SK-N-SH treated with all-trans-retinoic acid at 6 μM for 48 hours (cell line): Measurements from ENCODE around the gene SLC22A1.

ENCODE experiments used
- ATAC-seq: fragments of 200-7000 bp; cut with Tn5 transposase; 3 replicates; pipeline ENCODE4 v1.9.1; 2020; ENCODE audit warnings: mild to moderate bottlenecking, moderate library complexity
- ARNTL ChIP-seq: fragments of 450-650 bp; formaldehyde crosslinking; IDR thresholded peaks from 2 replicates; pipeline ENCODE4 v1.5.0; 2020; ENCODE audit warnings: low read depth, mild to moderate bottlenecking, moderate library complexity, borderline replicate concordance
- BACH2 ChIP-seq: fragments of 250-450 bp; sonication (Bioruptor Pico); IDR thresholded peaks from 2 replicates; pipeline ENCODE4 v1.9.0; 2021; ENCODE audit warnings: mild to moderate bottlenecking, borderline replicate concordance
- CREB5 ChIP-seq: fragments of 250-450 bp; sonication (Bioruptor Pico); IDR thresholded peaks from 2 replicates; pipeline ENCODE4 v1.5.1; 2020; ENCODE audit warnings: low read depth, mild to moderate bottlenecking, moderate library complexity
- CSDC2 ChIP-seq: fragments of 250-450 bp; sonication (Bioruptor Pico); IDR thresholded peaks from 2 replicates; pipeline ENCODE4 v1.5.0; 2020; ENCODE audit warnings: mild to moderate bottlenecking, moderate library complexity
- ESRRG ChIP-seq: fragments of 250-450 bp; sonication (Bioruptor Pico); IDR thresholded peaks from 2 replicates; pipeline ENCODE4 v1.6.1; 2021; ENCODE audit warnings: mild to moderate bottlenecking
- GLIS3 ChIP-seq: fragments of 250-450 bp; sonication (Bioruptor Pico); IDR thresholded peaks from 2 replicates; pipeline ENCODE4 v1.5.0; 2020; ENCODE audit warnings: mild to moderate bottlenecking, moderate library complexity
- ISL1 ChIP-seq: fragments of 250-450 bp; sonication (Bioruptor Pico); IDR thresholded peaks from 2 replicates; pipeline ENCODE4 v2.1.2; 2022; ENCODE audit warnings: mild to moderate bottlenecking, moderate library complexity
- OSR1 ChIP-seq: fragments of 250-450 bp; sonication (Bioruptor Pico); IDR thresholded peaks from 2 replicates; pipeline ENCODE4 v1.8.0; 2022; ENCODE audit warnings: moderate library complexity, mild to moderate bottlenecking, inconsistent platforms
- POU6F1 ChIP-seq: fragments of 250-450 bp; sonication (Bioruptor Pico); IDR thresholded peaks from 2 replicates; pipeline ENCODE4 v1.8.0; 2021; ENCODE audit warnings: low read depth, mild to moderate bottlenecking, moderate library complexity, borderline replicate concordance
- PPARA ChIP-seq: fragments of 250-450 bp; sonication (Bioruptor Pico); IDR thresholded peaks from 2 replicates; pipeline ENCODE4 v1.5.0; 2020; ENCODE audit warnings: mild to moderate bottlenecking, borderline replicate concordance
- RARB ChIP-seq: fragments of 250-450 bp; sonication (Bioruptor Pico); IDR thresholded peaks from 2 replicates; pipeline ENCODE4 v1.8.0; 2021; ENCODE audit warnings: mild to moderate bottlenecking, moderate library complexity
- SNAI2 ChIP-seq: fragments of 250-450 bp; sonication (Bioruptor Pico); IDR thresholded peaks from 2 replicates; pipeline ENCODE4 v1.5.0; 2020; ENCODE audit warnings: mild to moderate bottlenecking, moderate library complexity
- TCF4 ChIP-seq: fragments of 250-450 bp; sonication (Bioruptor Pico); IDR thresholded peaks from 2 replicates; pipeline ENCODE4 v1.8.0; 2021; ENCODE audit warnings: mild to moderate bottlenecking, moderate library complexity, borderline replicate concordance
- TOX ChIP-seq: fragments of 250-450 bp; sonication (Bioruptor Pico); IDR thresholded peaks from 2 replicates; pipeline ENCODE4 v1.8.0; 2021; ENCODE audit warnings: mild to moderate bottlenecking, moderate library complexity, borderline replicate concordance
- TSHZ2 ChIP-seq: fragments of 250-450 bp; sonication (Bioruptor Pico); IDR thresholded peaks from 2 replicates; pipeline ENCODE4 v1.5.0; 2020; ENCODE audit warnings: mild to moderate bottlenecking, moderate library complexity
- ZC3H10 ChIP-seq: fragments of 250-450 bp; sonication (Bioruptor Pico); IDR thresholded peaks from 2 replicates; pipeline ENCODE4 v1.5.1; 2021; ENCODE audit warnings: mild to moderate bottlenecking, moderate library complexity
- ZFP3 ChIP-seq: fragments of 250-450 bp; sonication (Bioruptor Pico); IDR thresholded peaks from 2 replicates; pipeline ENCODE4 v1.5.0; 2020; ENCODE audit warnings: mild to moderate bottlenecking, moderate library complexity
- ZFP30 ChIP-seq: fragments of 450-650 bp; formaldehyde crosslinking; IDR thresholded peaks from 2 replicates; pipeline ENCODE4 v1.5.0; 2022; ENCODE audit warnings: mild to moderate bottlenecking, moderate library complexity
- ZNF70 ChIP-seq: fragments of 450-650 bp; formaldehyde crosslinking; IDR thresholded peaks from 2 replicates; pipeline ENCODE4 v1.5.0; 2020; ENCODE audit warnings: mild to moderate bottlenecking, moderate library complexity
- ZNF8 ChIP-seq: fragments of 450-650 bp; formaldehyde crosslinking; IDR thresholded peaks from 2 replicates; pipeline ENCODE4 v1.5.0; 2020; ENCODE audit warnings: mild to moderate bottlenecking, moderate library complexity
- TF ChIP-seq, protein P1 (sequence below): fragments of 250-450 bp; sonication (Bioruptor Pico); IDR thresholded peaks from 2 replicates; pipeline ENCODE4 v1.8.0; 2020; ENCODE audit warnings: mild to moderate bottlenecking, moderate library complexity, borderline replicate concordance
- TF ChIP-seq, protein P2 (sequence below): fragments of 250-450 bp; sonication (Bioruptor Pico); IDR thresholded peaks from 2 replicates; pipeline ENCODE4 v1.5.1; 2021; ENCODE audit warnings: mild to moderate bottlenecking, moderate library complexity

SLC22A1 gene

DNA sequence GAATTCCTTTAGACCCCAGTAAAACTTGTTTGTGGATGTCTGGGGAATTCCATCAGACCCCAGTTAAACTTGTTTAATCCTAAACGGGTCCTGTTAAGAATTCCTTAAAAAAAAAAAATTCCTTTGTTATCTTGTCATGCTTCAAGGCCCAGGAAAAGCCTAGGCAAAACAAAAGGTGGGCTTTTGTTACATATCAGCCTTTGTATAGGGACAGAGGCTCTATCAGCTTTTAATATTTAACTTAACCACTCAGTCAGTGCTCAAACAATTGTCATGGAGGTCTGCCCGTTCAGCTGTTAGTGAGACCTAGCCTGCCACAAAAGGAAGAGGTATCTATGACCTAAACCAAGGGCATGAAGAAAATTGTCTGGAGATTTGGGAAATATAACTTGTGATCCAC lies 53.1 kb downstream of the SLC22A1 start:
- TF ChIP-seq ISL1 (no peak), ZC3H10 (CRISPR knock-in tag) (no peak), RARB (no peak), ZFP30 (no peak), ARNTL (CRISPR knock-in tag) (no peak), ESRRG (CRISPR knock-in tag) (no peak), ZNF70 (CRISPR knock-in tag) (no peak), ZNF8 (CRISPR knock-in tag) (no peak), TCF4 (CRISPR knock-in tag) (no peak), POU6F1 (no peak), ZFP3 (CRISPR knock-in tag) (no peak), CREB5 (CRISPR knock-in tag) (no peak), SNAI2 (CRISPR knock-in tag) (no peak), CSDC2 (CRISPR knock-in tag) (no peak), PPARA (CRISPR knock-in tag) (no peak), TOX (no peak)
- TF ChIP-seq, protein P1, sequence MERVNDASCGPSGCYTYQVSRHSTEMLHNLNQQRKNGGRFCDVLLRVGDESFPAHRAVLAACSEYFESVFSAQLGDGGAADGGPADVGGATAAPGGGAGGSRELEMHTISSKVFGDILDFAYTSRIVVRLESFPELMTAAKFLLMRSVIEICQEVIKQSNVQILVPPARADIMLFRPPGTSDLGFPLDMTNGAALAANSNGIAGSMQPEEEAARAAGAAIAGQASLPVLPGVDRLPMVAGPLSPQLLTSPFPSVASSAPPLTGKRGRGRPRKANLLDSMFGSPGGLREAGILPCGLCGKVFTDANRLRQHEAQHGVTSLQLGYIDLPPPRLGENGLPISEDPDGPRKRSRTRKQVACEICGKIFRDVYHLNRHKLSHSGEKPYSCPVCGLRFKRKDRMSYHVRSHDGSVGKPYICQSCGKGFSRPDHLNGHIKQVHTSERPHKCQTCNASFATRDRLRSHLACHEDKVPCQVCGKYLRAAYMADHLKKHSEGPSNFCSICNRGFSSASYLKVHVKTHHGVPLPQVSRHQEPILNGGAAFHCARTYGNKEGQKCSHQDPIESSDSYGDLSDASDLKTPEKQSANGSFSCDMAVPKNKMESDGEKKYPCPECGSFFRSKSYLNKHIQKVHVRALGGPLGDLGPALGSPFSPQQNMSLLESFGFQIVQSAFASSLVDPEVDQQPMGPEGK: no peak
- ATAC-seq: no peak

- ATAC-seq: no peak
- TF ChIP-seq BACH2 (CRISPR knock-in tag) (no peak), ARNTL (CRISPR knock-in tag) (no peak), CREB5 (CRISPR knock-in tag) (no peak), CSDC2 (CRISPR knock-in tag) (no peak), ISL1 (no peak), TSHZ2 (CRISPR knock-in tag) (no peak), RARB (no peak)
These were observed 55.6 kb downstream of the SLC22A1 start for GRCh38 chr6:160177220-160177619.

- no peak for ATAC-seq
- TF ChIP-seq BACH2 (CRISPR knock-in tag) (no peak), TOX (no peak), TCF4 (CRISPR knock-in tag) (no peak), ESRRG (CRISPR knock-in tag) (no peak), ZFP30 (no peak), ZNF70 (CRISPR knock-in tag) (no peak)
These were observed 56.7 kb downstream of the SLC22A1 start for GRCh38 chr6:160178271-160178670.

DNA sequence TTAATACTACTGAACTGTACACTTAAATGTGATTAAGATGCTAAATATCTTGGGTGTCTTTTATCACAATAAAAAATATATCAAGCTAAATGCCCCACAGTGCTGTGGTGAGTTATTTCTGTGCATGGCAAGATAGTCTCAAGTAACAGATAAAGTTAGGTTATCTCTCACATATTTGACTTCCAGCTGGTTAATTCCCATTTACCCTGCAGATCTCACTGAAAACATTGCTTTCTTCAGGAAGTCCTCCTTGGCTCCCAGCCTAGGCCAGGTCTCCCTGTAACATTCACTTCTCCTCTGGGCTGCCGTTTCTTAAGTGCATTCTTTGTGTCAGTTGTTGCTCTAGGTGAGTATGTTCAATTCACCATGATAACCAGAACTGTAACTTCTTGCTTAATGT lies 59.1 kb downstream of the SLC22A1 start:
- TF ChIP-seq GLIS3 (CRISPR knock-in tag): no peak
- TF ChIP-seq ZNF70 (CRISPR knock-in tag): no peak
- TF ChIP-seq OSR1 (CRISPR knock-in tag): no peak
- TF ChIP-seq POU6F1: no peak
- TF ChIP-seq, protein P2, sequence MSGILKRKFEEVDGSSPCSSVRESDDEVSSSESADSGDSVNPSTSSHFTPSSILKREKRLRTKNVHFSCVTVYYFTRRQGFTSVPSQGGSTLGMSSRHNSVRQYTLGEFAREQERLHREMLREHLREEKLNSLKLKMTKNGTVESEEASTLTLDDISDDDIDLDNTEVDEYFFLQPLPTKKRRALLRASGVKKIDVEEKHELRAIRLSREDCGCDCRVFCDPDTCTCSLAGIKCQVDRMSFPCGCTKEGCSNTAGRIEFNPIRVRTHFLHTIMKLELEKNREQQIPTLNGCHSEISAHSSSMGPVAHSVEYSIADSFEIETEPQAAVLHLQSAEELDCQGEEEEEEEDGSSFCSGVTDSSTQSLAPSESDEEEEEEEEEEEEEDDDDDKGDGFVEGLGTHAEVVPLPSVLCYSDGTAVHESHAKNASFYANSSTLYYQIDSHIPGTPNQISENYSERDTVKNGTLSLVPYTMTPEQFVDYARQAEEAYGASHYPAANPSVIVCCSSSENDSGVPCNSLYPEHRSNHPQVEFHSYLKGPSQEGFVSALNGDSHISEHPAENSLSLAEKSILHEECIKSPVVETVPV: no peak
- no peak for TF ChIP-seq SNAI2 (CRISPR knock-in tag)
- TF ChIP-seq, all 23 proteins: peak for 0
- no peak for ATAC-seq
